HCT116 (cell line): ENCODE results near the gene NFIA. TPM values are rescaled to one million over a fixed set of nuclear protein-coding genes. Genes with fewer than 3 reads are reported as not detected.

Source experiments
- ATAC-seq: fragments of 200-7000 bp; cut with Tn5 transposase; 2 replicates; pipeline ENCODE4 v1.9.1; 2020; ENCODE audit warnings: mild to moderate bottlenecking, moderate library complexity
- BruUV-seq: library from RNA; stranded (reverse); fragments of 400-500 nt; replicated peaks from 2 replicates; lab custom pipeline; 2021; lab: Mats Ljungman, UMichigan
- CTCF ChIA-PET: fragments of 300-600 bp; sonication (Branson Sonifier 250); formaldehyde crosslinking; loops from one replicate; lab custom pipeline; 2021; ENCODE audit warnings: antibody characterized with exemption; lab: Charles Lee
- POLR2A ChIA-PET: fragments of 300-600, 350-600 bp; sonication (Branson Sonifier 250); formaldehyde crosslinking; loops from one replicate; lab custom pipeline; 2021; ENCODE audit warnings: antibody characterized with exemption; lab: Charles Lee
- RAD21 ChIA-PET, 2 experiments: fragments of 300-600 bp; sonication (Branson Sonifier 250); formaldehyde crosslinking; loops; one replicate each; lab custom pipeline; 2023; ENCODE audit warnings: low total read pairs in 2 of 2; ENCODE audit not compliant: uncharacterized antibody in 2 of 2, unreplicated experiment in 2 of 2, low non-redundant PET in 1 of 2; lab: Charles Lee
- DNase-seq: peaks from one replicate; pipeline ENCODE4 v3.0.0-alpha.2; 2010; ENCODE audit warnings: low read depth, low spot score
- H2AFZ ChIP-seq: fragments of 200-600 bp; shearing (Covaris generic), sonication (generic); 2 replicates; pipeline ENCODE4 v1.6.1; 2017; ENCODE audit warnings: low read depth, mixed run types, mixed read lengths, antibody characterized with exemption, low read length; ENCODE audit not compliant: poor library complexity, severe bottlenecking
- H3K27ac ChIP-seq: 2 replicates; pipeline ENCODE4 v1.5.1; 2012; ENCODE audit warnings: low read depth, low read length
- H3K27me3 ChIP-seq: fragments of 200-600 bp; sonication (generic); 2 replicates; pipeline ENCODE4 v1.6.1; 2016; ENCODE audit warnings: mixed run types, low read length, mixed read lengths; ENCODE audit not compliant: insufficient read depth
- H3K36me3 ChIP-seq, 2 experiments: fragments of 200-500 bp in 1 of 2; fragments of 200-600 bp in 1 of 2; sonication (Bioruptor generic) in 1 of 2; sonication (generic) in 1 of 2; 2 replicates each; pipeline versions ENCODE4 v1.5.1 to v1.6.1; 2014 to 2016; ENCODE audit warnings: low read length in 2 of 2, inconsistent platforms in 1 of 2, mixed read lengths in 1 of 2, mixed run types in 1 of 2; ENCODE audit not compliant: insufficient read depth in 2 of 2, control insufficient read depth in 1 of 2
- H3K4me1 ChIP-seq, 2 experiments: fragments of 200-600 bp in 1 of 2; sonication (generic) in 1 of 2; 2 replicates each; pipeline versions ENCODE4 v1.5.1 to v1.6.1; 2012 to 2017; ENCODE audit warnings: low read length in 2 of 2, inconsistent platforms in 1 of 2, mild to moderate bottlenecking in 1 of 2, mixed read lengths in 1 of 2, mixed run types in 1 of 2, moderate library complexity in 1 of 2; ENCODE audit not compliant: insufficient read depth in 2 of 2, control insufficient read depth in 1 of 2
- H3K4me2 ChIP-seq: fragments of 200-600 bp; sonication (generic); 2 replicates; pipeline ENCODE4 v1.6.1; 2017; ENCODE audit warnings: mixed run types, low read length, mixed read lengths
- H3K4me3 ChIP-seq, 2 experiments: fragments of 200-600 bp in 1 of 2; sonication (generic) in 1 of 2; replicated peaks in 1 of 2; 2 replicates each; pipeline ENCODE4 v1.5.1; 2011 to 2016; ENCODE audit warnings: low read length in 2 of 2, control low read depth in 1 of 2, low read depth in 1 of 2, mild to moderate bottlenecking in 1 of 2, mixed read lengths in 1 of 2, mixed run types in 1 of 2
- H3K79me2 ChIP-seq: fragments of 200-600 bp; sonication (generic); 2 replicates; pipeline ENCODE4 v1.6.1; 2017; ENCODE audit warnings: mild to moderate bottlenecking, mixed run types, low read length, moderate library complexity, mixed read lengths; ENCODE audit not compliant: insufficient read depth
- H3K9ac ChIP-seq: fragments of 200-600 bp; sonication (generic); 2 replicates; pipeline ENCODE4 v1.6.1; 2016; ENCODE audit warnings: low read length, mixed read lengths
- H3K9me2 ChIP-seq: fragments of 200-600 bp; sonication (generic), shearing (Covaris generic); 2 replicates; pipeline ENCODE4 v1.6.1; 2017; ENCODE audit warnings: mixed run types, mild to moderate bottlenecking, moderate library complexity; ENCODE audit not compliant: insufficient read depth
- H3K9me3 ChIP-seq, 2 experiments: fragments of 200-500 bp in 1 of 2; fragments of 200-600 bp in 1 of 2; sonication (Bioruptor generic) in 1 of 2; sonication (generic) in 1 of 2; 2 replicates each; pipeline ENCODE4 v1.6.1; 2014 to 2017; ENCODE audit warnings: low read length in 2 of 2, mixed read lengths in 2 of 2, inconsistent platforms in 1 of 2, low read depth in 1 of 2, mild to moderate bottlenecking in 1 of 2, mixed run types in 1 of 2, moderate library complexity in 1 of 2; ENCODE audit not compliant: control insufficient read depth in 1 of 2, insufficient read depth in 1 of 2
- H4K20me1 ChIP-seq: fragments of 200-600 bp; sonication (generic), shearing (Covaris generic); 2 replicates; pipeline ENCODE4 v1.6.1; 2017; ENCODE audit warnings: mixed run types, mild to moderate bottlenecking, moderate library complexity; ENCODE audit not compliant: insufficient read depth
- CBX3 ChIP-seq: IDR thresholded peaks from 2 replicates; pipeline ENCODE4 v1.6.1; 2012; ENCODE audit warnings: low read depth
- CEBPB ChIP-seq: IDR thresholded peaks from 2 replicates; pipeline ENCODE4 v1.6.1; 2012; ENCODE audit warnings: low read depth
- FOSL1 ChIP-seq: IDR thresholded peaks from 2 replicates; pipeline ENCODE4 v1.6.1; 2012; ENCODE audit warnings: low read depth
- RAD21 ChIP-seq: IDR thresholded peaks from 2 replicates; pipeline ENCODE4 v1.6.1; 2012; ENCODE audit warnings: low read depth, mild to moderate bottlenecking
- SRF ChIP-seq: IDR thresholded peaks from 2 replicates; pipeline ENCODE4 v1.6.1; 2012; ENCODE audit warnings: low read depth
- ZNF274 ChIP-seq: fragments of 200-500 bp; sonication (Bioruptor generic); IDR thresholded peaks from 2 replicates; pipeline ENCODE4 v1.6.1; 2014; ENCODE audit warnings: mild to moderate bottlenecking, low read depth, low read length, inconsistent platforms
- intact Hi-C: fragments of 100-400 bp; cut with micrococcal nuclease; formaldehyde crosslinking; loops from 2 replicates; pipeline ENCODE4 v1.10.0; 2022
- total RNA-seq: library from RNA; stranded (reverse); gene quantifications from one replicate; pipeline ENCODE4 v1.2.1, GENCODE V29; 2021; ENCODE audit not compliant: unreplicated experiment
- TF ChIP-seq, protein P1 (sequence below): IDR thresholded peaks from 2 replicates; pipeline ENCODE4 v1.6.1; 2012; ENCODE audit warnings: low read depth

The NFIA gene
- total RNA-seq, 1 experiment from 2014 or later, result 17.2 TPM

DNA sequence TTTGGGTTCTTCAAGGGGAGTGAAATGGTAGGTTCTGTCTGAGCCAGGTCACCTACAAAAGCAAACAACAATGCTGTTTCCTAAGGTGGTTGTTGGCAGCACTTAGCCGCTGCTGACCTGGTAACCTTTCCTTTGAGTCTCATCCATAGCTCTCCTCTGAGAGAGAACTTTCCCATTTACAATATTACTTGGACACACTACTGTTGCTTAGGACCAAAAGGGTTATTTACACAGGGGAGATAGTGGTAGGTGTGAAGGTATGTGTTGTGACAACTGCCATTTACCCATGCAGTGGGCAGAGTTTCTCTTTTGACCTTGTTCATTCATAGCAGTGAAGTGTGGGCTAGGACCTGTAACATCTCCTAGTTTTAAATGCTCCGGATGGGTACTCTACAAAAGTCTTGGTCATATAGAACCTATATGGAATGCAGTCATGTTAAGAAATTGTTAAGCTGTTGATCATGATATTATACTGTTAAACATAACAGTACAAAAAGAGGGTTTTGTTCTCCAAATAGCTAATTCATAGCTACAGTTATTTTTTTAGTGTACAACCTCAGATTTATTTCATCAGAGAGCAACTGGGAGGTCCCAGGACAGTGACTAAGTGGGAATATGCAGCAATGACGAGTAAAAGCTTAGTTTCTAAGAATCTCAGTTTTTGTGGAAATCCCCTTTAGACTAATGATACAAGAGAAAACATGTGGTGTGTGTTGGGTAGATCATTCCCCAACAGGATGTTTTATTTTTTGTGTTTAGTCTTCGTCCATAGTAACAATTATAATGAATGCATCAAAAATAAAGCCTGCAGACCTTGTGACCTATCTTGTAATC is 219.7 kb downstream of the NFIA start:
- no TSS peak for BruUV-seq
- ATAC-seq, result no peak
- TF ChIP-seq SRF, result no peak
- no peak for TF ChIP-seq RAD21
- TF ChIP-seq, protein P1, sequence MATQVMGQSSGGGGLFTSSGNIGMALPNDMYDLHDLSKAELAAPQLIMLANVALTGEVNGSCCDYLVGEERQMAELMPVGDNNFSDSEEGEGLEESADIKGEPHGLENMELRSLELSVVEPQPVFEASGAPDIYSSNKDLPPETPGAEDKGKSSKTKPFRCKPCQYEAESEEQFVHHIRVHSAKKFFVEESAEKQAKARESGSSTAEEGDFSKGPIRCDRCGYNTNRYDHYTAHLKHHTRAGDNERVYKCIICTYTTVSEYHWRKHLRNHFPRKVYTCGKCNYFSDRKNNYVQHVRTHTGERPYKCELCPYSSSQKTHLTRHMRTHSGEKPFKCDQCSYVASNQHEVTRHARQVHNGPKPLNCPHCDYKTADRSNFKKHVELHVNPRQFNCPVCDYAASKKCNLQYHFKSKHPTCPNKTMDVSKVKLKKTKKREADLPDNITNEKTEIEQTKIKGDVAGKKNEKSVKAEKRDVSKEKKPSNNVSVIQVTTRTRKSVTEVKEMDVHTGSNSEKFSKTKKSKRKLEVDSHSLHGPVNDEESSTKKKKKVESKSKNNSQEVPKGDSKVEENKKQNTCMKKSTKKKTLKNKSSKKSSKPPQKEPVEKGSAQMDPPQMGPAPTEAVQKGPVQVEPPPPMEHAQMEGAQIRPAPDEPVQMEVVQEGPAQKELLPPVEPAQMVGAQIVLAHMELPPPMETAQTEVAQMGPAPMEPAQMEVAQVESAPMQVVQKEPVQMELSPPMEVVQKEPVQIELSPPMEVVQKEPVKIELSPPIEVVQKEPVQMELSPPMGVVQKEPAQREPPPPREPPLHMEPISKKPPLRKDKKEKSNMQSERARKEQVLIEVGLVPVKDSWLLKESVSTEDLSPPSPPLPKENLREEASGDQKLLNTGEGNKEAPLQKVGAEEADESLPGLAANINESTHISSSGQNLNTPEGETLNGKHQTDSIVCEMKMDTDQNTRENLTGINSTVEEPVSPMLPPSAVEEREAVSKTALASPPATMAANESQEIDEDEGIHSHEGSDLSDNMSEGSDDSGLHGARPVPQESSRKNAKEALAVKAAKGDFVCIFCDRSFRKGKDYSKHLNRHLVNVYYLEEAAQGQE, result no peak
- no peak for TF ChIP-seq ZNF274
- TF ChIP-seq CBX3, result no peak
- TF ChIP-seq FOSL1, result no peak
- TF ChIP-seq CEBPB, result no peak
- TF ChIP-seq, all 23 proteins: peak for 0
- H3K27ac ChIP-seq, result no peak overlapping the region
- H3K4me2 ChIP-seq, result no peak overlapping the region
- intact Hi-C loops, result no loop called here
- no peaks in the 10 kb centered on the region for H3K9me2 ChIP-seq
- RAD21 ChIA-PET, result no interaction called here
- no peak overlapping the region for H3K9ac ChIP-seq
- no peaks in the 10 kb centered on the region for H4K20me1 ChIP-seq
- no peak overlapping the region for H2AFZ ChIP-seq
- H3K36me3 ChIP-seq, result no peaks in the 10 kb centered on the region
- H3K79me2 ChIP-seq, result no peaks in the 10 kb centered on the region
- CTCF ChIA-PET, result no interaction called here
- no peaks in the 10 kb centered on the region for H3K27me3 ChIP-seq
- POLR2A ChIA-PET, result no interaction called here
- DNase-seq, result no peak
- H3K4me3 ChIP-seq, result no peak overlapping the region
- no peaks in the 10 kb centered on the region for H3K9me3 ChIP-seq
- no peaks in the 10 kb centered on the region for H3K4me1 ChIP-seq
